ENCODE results near the gene UGT1A9.

The UGT1A9 gene

DNA sequence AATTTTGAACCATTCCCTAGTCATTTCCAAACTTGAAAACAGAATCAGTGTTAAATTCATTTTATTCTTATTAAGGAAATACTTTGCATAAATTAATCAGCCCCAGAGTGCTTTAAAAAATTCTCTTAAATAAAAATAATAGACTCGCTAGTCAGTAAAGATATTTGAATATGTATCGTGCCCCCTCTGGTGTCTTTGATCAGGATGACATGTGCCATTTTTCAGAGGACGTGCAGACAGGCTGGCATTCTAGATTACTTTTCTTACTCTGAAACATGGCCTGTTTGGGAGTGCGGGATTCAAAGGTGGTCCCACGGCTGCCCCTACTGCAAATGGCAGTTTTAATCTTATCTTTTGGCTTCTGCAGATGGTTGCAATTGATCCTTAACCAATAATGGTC, 100.9 kb downstream of the UGT1A9 start:
- no peak for DNase-seq
- TF ChIP-seq, protein P1, sequence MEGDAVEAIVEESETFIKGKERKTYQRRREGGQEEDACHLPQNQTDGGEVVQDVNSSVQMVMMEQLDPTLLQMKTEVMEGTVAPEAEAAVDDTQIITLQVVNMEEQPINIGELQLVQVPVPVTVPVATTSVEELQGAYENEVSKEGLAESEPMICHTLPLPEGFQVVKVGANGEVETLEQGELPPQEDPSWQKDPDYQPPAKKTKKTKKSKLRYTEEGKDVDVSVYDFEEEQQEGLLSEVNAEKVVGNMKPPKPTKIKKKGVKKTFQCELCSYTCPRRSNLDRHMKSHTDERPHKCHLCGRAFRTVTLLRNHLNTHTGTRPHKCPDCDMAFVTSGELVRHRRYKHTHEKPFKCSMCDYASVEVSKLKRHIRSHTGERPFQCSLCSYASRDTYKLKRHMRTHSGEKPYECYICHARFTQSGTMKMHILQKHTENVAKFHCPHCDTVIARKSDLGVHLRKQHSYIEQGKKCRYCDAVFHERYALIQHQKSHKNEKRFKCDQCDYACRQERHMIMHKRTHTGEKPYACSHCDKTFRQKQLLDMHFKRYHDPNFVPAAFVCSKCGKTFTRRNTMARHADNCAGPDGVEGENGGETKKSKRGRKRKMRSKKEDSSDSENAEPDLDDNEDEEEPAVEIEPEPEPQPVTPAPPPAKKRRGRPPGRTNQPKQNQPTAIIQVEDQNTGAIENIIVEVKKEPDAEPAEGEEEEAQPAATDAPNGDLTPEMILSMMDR (IDR thresholded peaks at IDR 0.05): no peak

DNA sequence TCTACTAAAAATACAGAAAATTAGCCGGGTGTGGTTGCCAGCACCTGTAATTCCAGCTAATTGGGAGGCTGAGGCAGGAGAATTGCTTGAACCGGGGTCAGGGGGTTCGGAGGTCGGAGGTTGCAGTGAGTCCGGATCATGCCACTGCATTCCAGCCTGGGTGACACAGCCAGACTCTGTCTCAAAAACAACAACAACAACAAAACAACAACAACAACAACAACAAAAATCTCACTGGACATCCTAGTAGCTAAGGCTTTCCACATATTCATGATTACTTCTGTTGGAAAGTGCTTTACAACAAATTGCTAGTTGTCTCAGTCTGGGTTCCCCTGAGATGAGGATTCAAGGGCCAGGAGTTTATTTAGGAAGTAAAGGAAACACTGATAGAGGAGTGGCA, 102.2 kb downstream of the UGT1A9 start:
- H3K36me3 Mint-ChIP-seq (ENCODE audit: low read depth): no peaks in the 10 kb centered on the region
- no peak overlapping the region for H3K27ac Mint-ChIP-seq
- DNase-seq: no peak
- H3K4me3 Mint-ChIP-seq: no peak overlapping the region
- TF ChIP-seq, protein P1 (IDR thresholded peaks at IDR 0.05): no peak
- no peaks in the 10 kb centered on the region for H3K4me1 Mint-ChIP-seq
- peaks cover 20% of the 10 kb centered on the region for H3K9me3 Mint-ChIP-seq
- peaks cover 8% of the 10 kb centered on the region for H3K27me3 Mint-ChIP-seq (ENCODE audit: low read depth, poor library complexity)

More for the DNA sequence above, 100.9 kb downstream of the UGT1A9 start:
- Mint-ChIP-seq H3K4me1 (no peaks in the 10 kb centered on the region), H3K27ac (no peak overlapping the region), H3K27me3 (ENCODE audit: low read depth, poor library complexity) (peaks cover 11% of the 10 kb centered on the region), H3K9me3 (peaks cover 16% of the 10 kb centered on the region), H3K36me3 (ENCODE audit: low read depth) (no peaks in the 10 kb centered on the region), H3K4me3 (no peak overlapping the region)

DNA sequence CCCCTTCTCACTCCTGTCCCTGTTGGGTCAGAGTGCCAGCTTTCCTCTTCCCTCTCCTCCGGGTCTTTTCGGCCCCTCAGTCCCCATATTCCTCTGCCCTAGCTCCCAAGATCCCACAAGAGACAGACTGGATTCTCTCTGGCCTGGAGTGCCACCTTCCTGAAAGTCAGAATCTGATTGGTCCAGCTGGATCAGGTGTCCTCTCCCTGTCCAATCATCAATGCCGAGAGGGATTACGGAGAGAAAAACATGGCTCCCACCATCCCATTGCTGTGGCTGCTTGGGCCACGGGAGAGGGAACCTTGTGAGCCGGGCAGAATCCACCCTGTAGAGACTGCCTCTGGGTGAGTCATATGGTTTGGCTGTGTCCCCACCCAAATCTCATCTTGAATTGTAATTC, 103.7 kb downstream of the UGT1A9 start:
- no peak overlapping the region for H3K27ac Mint-ChIP-seq
- no peak overlapping the region for H3K4me3 Mint-ChIP-seq
- H3K9me3 Mint-ChIP-seq: peaks cover 25% of the 10 kb centered on the region
- DNase-seq: no peak
- H3K27me3 Mint-ChIP-seq (ENCODE audit: low read depth, poor library complexity): peaks cover 3% of the 10 kb centered on the region
- H3K36me3 Mint-ChIP-seq (ENCODE audit: low read depth): no peaks in the 10 kb centered on the region
- no peaks in the 10 kb centered on the region for H3K4me1 Mint-ChIP-seq
- TF ChIP-seq, protein P1 (IDR thresholded peaks at IDR 0.05): no peak

DNA sequence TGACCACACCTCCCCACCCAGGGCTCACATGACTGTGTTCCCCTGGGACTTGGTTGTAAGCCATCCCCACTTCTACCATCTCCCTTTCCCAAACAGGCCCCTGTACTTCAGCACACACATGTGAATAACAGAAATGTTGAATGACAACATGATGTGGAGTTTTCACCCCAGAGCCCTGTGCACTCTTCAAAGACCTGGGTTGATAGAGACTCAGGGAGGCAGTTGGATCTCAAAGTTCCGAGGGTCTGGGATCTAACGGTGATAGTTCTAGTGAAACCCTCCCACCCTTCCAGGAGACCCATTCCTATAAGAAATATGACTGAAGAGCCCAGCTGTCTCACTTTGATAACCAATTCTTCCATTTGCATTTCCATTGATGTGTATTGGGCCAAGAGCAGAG, 106.3 kb downstream of the UGT1A9 start, which contains the start of gene MROH2A:
MROH2A (plus strand) TSS at position 301 of the 400 bp plus-strand sequence. CDS start 1,029 bp downstream, outside the sequence.
- H3K9me3 Mint-ChIP-seq: peaks cover 36% of the 10 kb centered on the region
- H3K27me3 Mint-ChIP-seq (ENCODE audit: low read depth, poor library complexity): peaks cover 4% of the 10 kb centered on the region
- H3K4me1 Mint-ChIP-seq: no peaks in the 10 kb centered on the region
- H3K27ac Mint-ChIP-seq: no peak within 1 kb of the TSS
- H3K4me3 Mint-ChIP-seq: no peak within 1 kb of the TSS
- DNase-seq: no peak
- TF ChIP-seq, protein P1 (IDR thresholded peaks at IDR 0.05): no peak
- H3K36me3 Mint-ChIP-seq (ENCODE audit: low read depth): no peaks in the 10 kb centered on the region

DNA sequence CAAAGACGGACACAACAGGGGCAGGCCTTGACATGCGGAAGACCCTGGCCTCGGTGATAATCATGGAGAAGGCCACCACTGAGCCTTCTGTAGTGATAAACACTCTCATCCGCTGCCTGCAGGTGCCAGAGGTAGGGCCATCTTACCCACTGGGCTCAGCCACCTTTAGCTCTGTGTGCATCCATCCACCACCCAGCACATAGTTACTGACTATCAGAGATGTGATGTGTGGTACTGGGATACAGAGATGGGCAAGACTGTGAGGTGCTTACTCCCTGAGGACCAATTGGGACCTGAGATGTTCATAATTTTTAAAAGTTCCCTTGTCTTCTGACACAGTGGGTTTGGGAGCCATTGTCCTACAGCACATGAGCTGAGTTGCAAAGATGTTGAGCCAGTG, 108.0 kb downstream of the UGT1A9 start:
- H3K9me3 Mint-ChIP-seq: peaks cover 38% of the 10 kb centered on the region
- H3K4me1 Mint-ChIP-seq: no peaks in the 10 kb centered on the region
- no peak for DNase-seq
- no peaks in the 10 kb centered on the region for H3K36me3 Mint-ChIP-seq (ENCODE audit: low read depth)
- no peak overlapping the region for H3K4me3 Mint-ChIP-seq
- no peak overlapping the region for H3K27ac Mint-ChIP-seq
- TF ChIP-seq, protein P1 (IDR thresholded peaks at IDR 0.05): no peak
- H3K27me3 Mint-ChIP-seq (ENCODE audit: low read depth, poor library complexity): peaks cover 4% of the 10 kb centered on the region

DNA sequence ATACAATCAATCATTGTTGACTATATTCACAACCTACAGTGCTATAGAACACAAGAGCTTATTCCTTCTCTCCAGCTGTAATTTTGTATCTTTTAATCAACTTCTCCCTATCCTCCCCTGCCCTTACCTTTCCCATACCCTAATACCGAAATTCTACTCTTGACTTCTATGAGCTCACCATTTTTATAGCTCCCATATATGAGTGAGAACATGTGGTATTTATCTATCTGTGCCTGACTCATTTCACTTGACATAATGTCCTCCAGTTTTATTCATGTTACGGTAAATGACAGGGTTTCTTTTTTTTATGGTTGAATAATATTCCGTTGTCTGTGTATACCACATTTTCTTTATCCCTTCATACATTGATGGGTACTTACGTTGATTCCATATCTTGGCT, 109.1 kb downstream of the UGT1A9 start:
- no peak for DNase-seq
- Mint-ChIP-seq H3K4me3 (no peak overlapping the region), H3K9me3 (peaks cover 31% of the 10 kb centered on the region), H3K4me1 (no peaks in the 10 kb centered on the region), H3K27ac (no peak overlapping the region), H3K27me3 (ENCODE audit: low read depth, poor library complexity) (peaks cover 4% of the 10 kb centered on the region), H3K36me3 (ENCODE audit: low read depth) (no peaks in the 10 kb centered on the region)
- TF ChIP-seq, protein P1 (IDR thresholded peaks at IDR 0.05): no peak
